Smooth muscle cell (in vitro differentiated cells): ENCODE measurements around the gene PLOD3. TPM values are rescaled to one million over a fixed set of nuclear protein-coding genes. Genes with fewer than 3 reads are reported as not detected.

Source experiments
- DNase-seq: peaks from one replicate; lab custom pipeline; 2025; ENCODE audit not compliant: unreplicated experiment; lab: John Stamatoyannopoulos, UW
- H2AFZ ChIP-seq: fragments of 200-600 bp; sonication (generic); 2 replicates; pipeline ENCODE4 v1.6.0; 2016; ENCODE audit warnings: antibody characterized with exemption, low read depth, mild to moderate bottlenecking
- H3F3A ChIP-seq: fragments of 200-600 bp; sonication (generic); 2 replicates; pipeline ENCODE4 v1.6.0; 2017; ENCODE audit warnings: antibody characterized with exemption, low read depth
- H3K27ac ChIP-seq: fragments of 200-600 bp; sonication (generic); 2 replicates; pipeline ENCODE4 v1.5.1; 2016; ENCODE audit warnings: low read depth, mild to moderate bottlenecking
- H3K27me3 ChIP-seq: fragments of 200-600 bp; sonication (generic); 2 replicates; pipeline ENCODE4 v1.6.1; 2016; ENCODE audit warnings: low read depth, mild to moderate bottlenecking
- H3K36me3 ChIP-seq: fragments of 200-600 bp; sonication (generic); 2 replicates; pipeline ENCODE4 v1.5.1; 2016; ENCODE audit warnings: low read depth
- H3K4me1 ChIP-seq: fragments of 200-600 bp; sonication (generic); 2 replicates; pipeline ENCODE4 v1.5.1; 2016; ENCODE audit warnings: low read depth
- H3K4me2 ChIP-seq: fragments of 200-600 bp; sonication (generic); 2 replicates; pipeline ENCODE4 v1.6.0; 2016; ENCODE audit warnings: mild to moderate bottlenecking
- H3K4me3 ChIP-seq: fragments of 200-600 bp; sonication (generic); 2 replicates; pipeline ENCODE4 v1.5.1; 2016; ENCODE audit warnings: mild to moderate bottlenecking
- H3K79me2 ChIP-seq: fragments of 200-600 bp; sonication (generic); 2 replicates; pipeline ENCODE4 v1.6.0; 2016; ENCODE audit warnings: low read depth, mild to moderate bottlenecking
- H3K9ac ChIP-seq: fragments of 200-600 bp; sonication (generic); 2 replicates; pipeline ENCODE4 v1.6.0; 2016; ENCODE audit warnings: low read depth
- H3K9me3 ChIP-seq: fragments of 200-600 bp; sonication (generic); replicated peaks from 2 replicates; pipeline ENCODE4 v1.5.1; 2016; ENCODE audit warnings: low read depth
- H4K20me1 ChIP-seq: fragments of 200-600 bp; sonication (generic); 2 replicates; pipeline ENCODE4 v1.6.0; 2016; ENCODE audit warnings: low read depth
- WGBS: methylation state at CpG from one replicate; pipeline ENCODE4 v1.1.7; 2016; ENCODE audit warnings: low lambda C conversion rate; 5-methylcytosine and 5-hydroxymethylcytosine counted together
- polyA plus RNA-seq: library from polyadenylated mRNA; unstranded; fragments of >200 nt; fragmentation: Nextera tagmentation; extraction: Ambion mirVana; gene quantifications from 2 replicates; pipeline ENCODE4 v1.2.1, GENCODE V29; 2016
- total RNA-seq: library from RNA; depleted of rRNA; stranded (reverse); fragments of >200 nt; gene quantifications from 2 replicates; pipeline ENCODE4 v1.2.3, GENCODE V29; 2014
- TF ChIP-seq, protein P1 (sequence below): fragments of 200-600 bp; sonication (generic); IDR thresholded peaks from 2 replicates; pipeline ENCODE4 v1.5.1; 2017; ENCODE audit warnings: borderline replicate concordance, mild to moderate bottlenecking, antibody characterized with exemption; ENCODE audit not compliant: insufficient read depth, poor library complexity, severe bottlenecking

Gene PLOD3
- total and polyA plus RNA-seq, 2 experiments from 2014 or later: 58.4 to 168 TPM

DNA sequence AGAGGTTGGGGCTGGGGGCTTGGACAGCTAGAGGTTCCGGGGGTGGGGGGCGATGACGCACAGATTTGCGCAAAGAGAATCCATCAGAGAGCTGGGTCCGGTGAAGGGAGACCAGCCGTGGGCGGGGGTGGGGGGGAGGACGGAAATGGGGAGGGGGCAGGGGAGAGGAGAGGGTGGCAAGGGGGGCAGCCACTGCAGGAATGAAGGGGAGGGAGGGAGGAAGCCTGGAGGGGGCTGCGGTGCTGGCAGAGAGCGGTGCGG, 50.8 kb downstream of the PLOD3 start:
- no peak overlapping the region for H3K27ac ChIP-seq
- H3K4me2 ChIP-seq: peak overlapping the region; percentile 86
- TF ChIP-seq, protein P1, sequence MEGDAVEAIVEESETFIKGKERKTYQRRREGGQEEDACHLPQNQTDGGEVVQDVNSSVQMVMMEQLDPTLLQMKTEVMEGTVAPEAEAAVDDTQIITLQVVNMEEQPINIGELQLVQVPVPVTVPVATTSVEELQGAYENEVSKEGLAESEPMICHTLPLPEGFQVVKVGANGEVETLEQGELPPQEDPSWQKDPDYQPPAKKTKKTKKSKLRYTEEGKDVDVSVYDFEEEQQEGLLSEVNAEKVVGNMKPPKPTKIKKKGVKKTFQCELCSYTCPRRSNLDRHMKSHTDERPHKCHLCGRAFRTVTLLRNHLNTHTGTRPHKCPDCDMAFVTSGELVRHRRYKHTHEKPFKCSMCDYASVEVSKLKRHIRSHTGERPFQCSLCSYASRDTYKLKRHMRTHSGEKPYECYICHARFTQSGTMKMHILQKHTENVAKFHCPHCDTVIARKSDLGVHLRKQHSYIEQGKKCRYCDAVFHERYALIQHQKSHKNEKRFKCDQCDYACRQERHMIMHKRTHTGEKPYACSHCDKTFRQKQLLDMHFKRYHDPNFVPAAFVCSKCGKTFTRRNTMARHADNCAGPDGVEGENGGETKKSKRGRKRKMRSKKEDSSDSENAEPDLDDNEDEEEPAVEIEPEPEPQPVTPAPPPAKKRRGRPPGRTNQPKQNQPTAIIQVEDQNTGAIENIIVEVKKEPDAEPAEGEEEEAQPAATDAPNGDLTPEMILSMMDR: no peak
- peaks cover 69% of the 10 kb centered on the region for H3K27me3 ChIP-seq
- H2AFZ ChIP-seq: no peak overlapping the region
- H3K79me2 ChIP-seq: no peaks in the 10 kb centered on the region
- peaks cover 13% of the 10 kb centered on the region for H3F3A ChIP-seq
- H3K9ac ChIP-seq: no peak overlapping the region
- no peaks in the 10 kb centered on the region for H3K36me3 ChIP-seq
- WGBS: 0% methylated on average over 4 of the region's 11 CpGs
- peaks cover 32% of the 10 kb centered on the region for H4K20me1 ChIP-seq
- DNase-seq: no peak
- no peak overlapping the region for H3K4me3 ChIP-seq
- peaks cover 38% of the 10 kb centered on the region for H3K4me1 ChIP-seq
- no peaks in the 10 kb centered on the region for H3K9me3 ChIP-seq

DNA sequence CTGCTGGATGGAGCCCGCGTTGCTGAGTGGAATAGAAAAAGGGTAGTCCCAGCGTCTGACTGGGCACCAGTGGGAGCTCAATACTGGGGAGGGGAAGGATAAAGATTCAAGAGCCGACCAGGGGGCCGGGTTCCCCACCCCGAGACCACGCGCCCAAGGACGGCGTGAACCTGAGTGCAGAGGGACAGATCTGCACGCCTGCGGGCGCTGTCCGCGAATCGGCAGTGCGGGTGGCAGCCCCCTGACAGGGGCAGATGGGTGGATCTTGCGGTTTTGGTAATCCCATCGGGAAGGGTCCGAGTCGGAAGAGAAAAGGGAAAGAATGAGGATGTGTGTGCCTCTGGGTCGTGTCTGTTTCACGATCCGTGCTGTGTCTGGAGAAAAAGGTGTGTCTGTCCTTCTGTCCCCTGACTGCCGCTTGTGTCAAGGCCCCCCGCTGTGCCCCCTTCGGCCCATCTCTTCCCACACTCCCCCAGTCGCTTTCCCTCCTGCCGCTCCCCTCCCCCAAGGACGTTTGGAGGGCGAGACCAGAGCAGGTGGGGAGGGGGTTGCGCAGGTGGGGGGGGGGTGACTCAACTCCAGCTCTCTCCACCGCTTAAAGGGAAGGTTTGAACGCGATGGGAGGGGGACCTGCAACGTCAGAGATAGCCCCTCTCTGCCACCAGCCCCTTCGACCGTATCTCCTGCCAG, 51.3 kb downstream of the PLOD3 start:
- Histone ChIP-seq H3K36me3 (no peaks in the 10 kb centered on the region), H3K79me2 (no peaks in the 10 kb centered on the region), H3K4me3 (peak overlapping the region; percentile 47), H3K9me3 (no peaks in the 10 kb centered on the region), H2AFZ (peak overlapping the region; percentile 33), H3K9ac (no peak overlapping the region), H3K4me1 (peaks cover 38% of the 10 kb centered on the region), H3K27ac (no peak overlapping the region), H3K4me2 (peak overlapping the region; percentile 86), H3F3A (peaks cover 13% of the 10 kb centered on the region), H4K20me1 (peaks cover 37% of the 10 kb centered on the region), H3K27me3 (peaks cover 64% of the 10 kb centered on the region)
- no peak for DNase-seq
- TF ChIP-seq, protein P1: no peak
- under 1% methylated on average over 30 of the region's 38 CpGs for WGBS

- peaks cover 56% of the 10 kb centered on the region for H3K27me3 ChIP-seq
- peaks cover 13% of the 10 kb centered on the region for H3F3A ChIP-seq
- no peaks in the 10 kb centered on the region for H3K79me2 ChIP-seq
- H3K36me3 ChIP-seq: no peaks in the 10 kb centered on the region
- no peaks in the 10 kb centered on the region for H3K9me3 ChIP-seq
- no peak within 1 kb of the TSS for H3K9ac ChIP-seq
- peaks cover 45% of the 10 kb centered on the region for H4K20me1 ChIP-seq
- DNase-seq: peak; percentile 81
- peak within 1 kb of the TSS; percentile 86 for H3K4me2 ChIP-seq
- WGBS: 2% methylated on average over 48 of the region's 74 CpGs
- H3K4me3 ChIP-seq: peak within 1 kb of the TSS; percentile 47
- TF ChIP-seq, protein P1: no peak
- H3K27ac ChIP-seq: no peak within 1 kb of the TSS
- H3K4me1 ChIP-seq: peaks cover 38% of the 10 kb centered on the region
- peak within 1 kb of the TSS; percentile 33 for H2AFZ ChIP-seq
These were observed 52.1 kb downstream of the PLOD3 start, which contains the start of gene VGF for GRCh38 chr7:101165075-101165957. VGF (minus strand) TSS chr7:101165569; CDS start chr7:101164843, 726 bp downstream.
